COLO668 (cell line): ENCODE data around the gene NDC1.
"Not testable (repeated sequence)": the region's sequence is repeated elsewhere in the genome, so short reads cannot be mapped to it uniquely, and the experiment has no call there.

Experiments
- DNase-seq: peaks from one replicate; lab custom pipeline; 2025; ENCODE audit not compliant: unreplicated experiment; lab: John Stamatoyannopoulos, UW

NDC1 gene, protein sequence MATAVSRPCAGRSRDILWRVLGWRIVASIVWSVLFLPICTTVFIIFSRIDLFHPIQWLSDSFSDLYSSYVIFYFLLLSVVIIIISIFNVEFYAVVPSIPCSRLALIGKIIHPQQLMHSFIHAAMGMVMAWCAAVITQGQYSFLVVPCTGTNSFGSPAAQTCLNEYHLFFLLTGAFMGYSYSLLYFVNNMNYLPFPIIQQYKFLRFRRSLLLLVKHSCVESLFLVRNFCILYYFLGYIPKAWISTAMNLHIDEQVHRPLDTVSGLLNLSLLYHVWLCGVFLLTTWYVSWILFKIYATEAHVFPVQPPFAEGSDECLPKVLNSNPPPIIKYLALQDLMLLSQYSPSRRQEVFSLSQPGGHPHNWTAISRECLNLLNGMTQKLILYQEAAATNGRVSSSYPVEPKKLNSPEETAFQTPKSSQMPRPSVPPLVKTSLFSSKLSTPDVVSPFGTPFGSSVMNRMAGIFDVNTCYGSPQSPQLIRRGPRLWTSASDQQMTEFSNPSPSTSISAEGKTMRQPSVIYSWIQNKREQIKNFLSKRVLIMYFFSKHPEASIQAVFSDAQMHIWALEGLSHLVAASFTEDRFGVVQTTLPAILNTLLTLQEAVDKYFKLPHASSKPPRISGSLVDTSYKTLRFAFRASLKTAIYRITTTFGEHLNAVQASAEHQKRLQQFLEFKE

GRCh38 chr1:53837924-53838653, at the start of gene NDC1:
Gene NDC1 (minus strand): TSS chr1:53838296. CDS start chr1:53838261, 35 bp downstream.
- DNase-seq: peak; percentile 99

- DNase-seq: not testable (repeated sequence)
These were observed 45.5 kb upstream of the NDC1 start for GRCh38 chr1:53883600-53883999.

DNA sequence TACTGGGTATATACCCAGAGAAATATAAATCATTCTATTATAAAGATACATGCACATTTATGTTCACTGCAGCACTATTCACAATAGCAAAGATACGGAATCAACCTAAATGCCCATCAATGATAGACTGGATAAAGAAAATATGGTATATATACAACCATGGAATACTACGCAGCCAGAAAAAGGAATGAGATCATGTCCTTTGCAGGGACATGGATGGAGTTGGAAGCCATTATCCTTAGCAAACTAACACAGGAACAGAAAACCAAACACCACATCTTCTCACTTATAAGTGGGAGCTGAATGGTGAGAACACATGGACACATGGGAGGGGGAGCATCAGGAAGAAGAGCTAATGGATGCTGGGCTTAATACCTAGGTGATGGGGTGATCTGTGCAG, 43.8 kb upstream of the NDC1 start:
- DNase-seq: not testable (repeated sequence)

GRCh38 chr1:53878492-53879105, 40.5 kb upstream of the NDC1 start:
- DNase-seq: no peak

GRCh38 chr1:53875150-53875549, 37.1 kb upstream of the NDC1 start:
- DNase-seq: not testable (repeated sequence)

- DNase-seq: no peak
These were observed 33.8 kb upstream of the NDC1 start for GRCh38 chr1:53871773-53872484.

DNA sequence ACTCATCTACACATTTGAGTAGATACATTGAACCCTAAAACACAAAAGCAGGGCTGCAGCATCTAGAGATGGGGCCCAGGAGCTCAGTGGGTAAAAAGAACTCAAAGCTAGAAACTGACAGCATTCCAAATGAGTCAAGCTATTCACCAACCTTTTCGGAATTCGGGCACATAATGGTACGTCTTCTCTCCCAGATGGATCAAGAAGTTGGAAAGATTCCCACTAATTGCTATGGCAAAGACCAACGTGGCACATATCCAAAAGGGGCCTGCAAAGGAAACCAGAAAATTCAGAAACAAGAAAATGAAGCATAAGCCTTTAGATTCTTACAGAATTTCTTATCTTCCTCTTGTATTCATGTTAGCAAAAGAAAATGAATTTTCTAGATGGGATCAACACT, 33.1 kb upstream of the NDC1 start:
- no peak for DNase-seq

GRCh38 chr1:53869454-53870117, 31.5 kb upstream of the NDC1 start:
- no peak for DNase-seq

DNA sequence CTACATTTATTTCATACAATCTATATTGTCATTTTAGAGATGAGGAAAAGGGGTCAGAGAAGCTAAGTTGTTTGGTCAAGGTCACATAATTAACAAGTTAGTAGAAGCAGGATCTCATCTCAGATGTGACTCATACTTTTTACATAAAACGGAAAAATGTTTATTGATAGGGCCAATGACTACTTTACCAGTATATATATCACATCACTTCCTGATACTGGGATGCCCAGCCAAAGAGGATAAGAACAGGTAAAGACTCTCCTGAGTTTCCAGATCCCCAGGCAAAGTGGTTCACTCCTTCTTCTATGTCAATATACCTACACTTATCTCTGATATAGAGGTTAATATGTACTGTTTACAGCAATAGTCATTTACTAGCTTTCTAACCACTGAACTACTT, 30.5 kb upstream of the NDC1 start:
- DNase-seq: no peak

DNA sequence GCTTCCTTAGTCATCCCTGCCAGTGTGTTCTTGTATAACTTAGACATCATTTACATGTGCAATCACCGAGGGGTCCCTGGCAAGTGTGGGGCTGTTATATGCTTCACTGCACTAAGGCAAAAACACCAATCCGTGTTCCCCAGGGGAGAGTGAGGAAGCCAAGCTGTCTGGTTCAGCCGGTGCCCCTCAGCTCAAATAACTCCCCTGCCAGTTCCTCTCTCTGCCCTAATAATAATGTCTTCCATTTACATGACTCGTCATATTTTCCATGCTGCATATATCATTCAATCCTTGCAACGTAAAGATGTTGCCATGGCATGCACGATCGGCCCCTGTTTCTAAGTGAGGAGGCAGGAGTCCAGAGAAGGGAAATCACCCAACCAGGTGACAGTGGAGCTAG, 24.4 kb upstream of the NDC1 start:
- DNase-seq: no peak

GRCh38 chr1:53860967-53861411, 22.9 kb upstream of the NDC1 start:
- DNase-seq: peak; percentile 66

GRCh38 chr1:53851571-53852285, 13.6 kb upstream of the NDC1 start:
- DNase-seq: no peak

- DNase-seq: no peak
These were observed 12.1 kb upstream of the NDC1 start for GRCh38 chr1:53850082-53850673.

- DNase-seq: no peak
These were observed 9.9 kb upstream of the NDC1 start for GRCh38 chr1:53847980-53848379.

DNA sequence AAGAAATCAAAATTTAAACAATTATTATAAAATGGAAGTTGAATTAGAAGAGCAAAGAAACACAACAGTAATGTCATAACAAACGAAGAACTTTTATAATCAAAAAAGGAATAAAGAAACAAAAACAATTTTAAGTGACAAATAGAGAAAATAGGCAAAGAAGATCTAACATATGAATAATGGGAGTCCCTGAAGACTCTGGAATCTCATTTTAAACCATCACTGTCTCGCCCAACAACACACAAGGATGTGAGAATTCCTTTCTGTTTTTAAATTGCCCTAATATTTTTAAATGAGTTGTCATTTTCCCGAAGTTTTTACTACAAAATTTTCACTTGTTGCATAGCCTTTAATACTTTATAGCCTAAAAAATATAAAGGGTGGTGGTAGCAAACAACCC, 4.3 kb upstream of the NDC1 start:
- no peak for DNase-seq

GRCh38 chr1:53838654-53838974, 518 bp upstream of the NDC1 start:
- DNase-seq: no peak

- no peak for DNase-seq
These were observed 511 bp downstream of the NDC1 start for GRCh38 chr1:53837646-53837923.

- no peak for DNase-seq
These were observed 2.6 kb downstream of the NDC1 start for GRCh38 chr1:53835491-53835890.

DNA sequence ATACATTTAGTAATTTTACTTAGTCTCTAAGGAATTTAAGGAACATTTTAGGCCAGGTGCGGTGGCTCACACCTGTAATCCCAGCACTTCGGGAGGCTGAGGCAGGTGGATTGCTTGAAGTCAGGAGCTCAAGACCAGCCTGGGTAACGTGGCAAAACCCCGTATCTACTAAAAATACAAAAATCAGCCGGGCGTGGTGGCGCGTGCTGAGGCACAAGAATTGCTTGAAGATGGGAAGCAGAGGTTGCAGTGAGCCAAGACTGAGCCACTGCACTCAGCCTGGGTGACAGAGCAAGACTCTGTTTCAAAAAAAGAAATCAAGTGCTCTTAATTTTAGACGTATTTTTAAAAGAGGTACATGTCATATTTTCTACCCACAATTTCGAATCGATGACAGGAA, 3.3 kb downstream of the NDC1 start:
- no peak for DNase-seq

DNA sequence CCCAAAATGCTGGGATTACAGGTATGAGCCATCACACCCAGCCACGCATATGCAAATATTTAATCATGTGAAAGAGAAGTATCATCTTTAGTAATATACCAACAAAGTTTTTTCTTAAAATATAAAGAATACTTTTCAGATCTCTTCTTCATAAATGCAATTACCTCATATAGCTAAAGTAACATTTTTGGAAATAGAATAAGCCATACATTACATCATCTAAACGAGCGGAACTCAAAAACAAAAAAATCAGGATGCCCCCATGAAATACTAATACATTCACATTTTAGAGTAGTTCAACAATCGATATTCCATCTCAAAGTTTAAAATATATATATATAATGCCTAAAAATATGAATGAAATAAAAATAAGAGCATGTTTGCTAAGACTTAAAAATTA, 4.7 kb downstream of the NDC1 start:
- DNase-seq: no peak
